ENCODE measurements around the gene RDH5.
"Not testable (repeated sequence)": the region's sequence is repeated elsewhere in the genome, so short reads cannot be mapped to it uniquely, and the experiment has no call there.

Gene RDH5

DNA sequence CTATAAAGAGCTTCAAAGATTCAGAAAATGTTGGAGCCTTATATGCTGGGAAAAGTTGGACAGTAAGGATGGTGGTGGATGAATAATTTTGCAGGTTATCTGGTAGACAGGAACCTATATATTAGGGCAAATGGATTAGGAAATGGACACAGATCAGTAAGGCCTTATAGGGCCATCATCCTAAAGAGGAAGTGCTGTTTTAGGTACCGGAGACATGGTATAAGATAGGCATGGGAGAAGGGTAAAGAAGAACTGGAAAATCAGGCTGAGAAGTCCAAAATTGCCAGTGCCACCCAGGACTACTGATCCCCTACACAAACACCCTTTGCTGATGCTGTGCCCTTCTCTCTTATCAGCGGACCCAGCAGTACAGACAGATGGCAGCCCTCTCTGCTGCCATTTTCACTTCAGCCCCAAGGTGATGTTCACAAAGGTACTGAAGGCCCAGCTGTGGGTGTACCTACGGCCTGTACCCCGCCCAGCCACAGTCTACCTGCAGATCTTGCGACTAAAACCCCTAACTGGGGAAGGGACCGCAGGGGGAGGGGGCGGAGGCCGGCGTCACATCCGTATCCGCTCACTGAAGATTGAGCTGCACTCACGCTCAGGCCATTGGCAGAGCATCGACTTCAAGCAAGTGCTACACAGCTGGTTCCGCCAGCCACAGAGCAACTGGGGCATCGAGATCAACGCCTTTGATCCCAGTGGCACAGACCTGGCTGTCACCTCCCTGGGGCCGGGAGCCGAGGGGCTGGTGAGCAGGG, 28.2 kb downstream of the RDH5 start:
- FAIRE-seq: no peak

DNA sequence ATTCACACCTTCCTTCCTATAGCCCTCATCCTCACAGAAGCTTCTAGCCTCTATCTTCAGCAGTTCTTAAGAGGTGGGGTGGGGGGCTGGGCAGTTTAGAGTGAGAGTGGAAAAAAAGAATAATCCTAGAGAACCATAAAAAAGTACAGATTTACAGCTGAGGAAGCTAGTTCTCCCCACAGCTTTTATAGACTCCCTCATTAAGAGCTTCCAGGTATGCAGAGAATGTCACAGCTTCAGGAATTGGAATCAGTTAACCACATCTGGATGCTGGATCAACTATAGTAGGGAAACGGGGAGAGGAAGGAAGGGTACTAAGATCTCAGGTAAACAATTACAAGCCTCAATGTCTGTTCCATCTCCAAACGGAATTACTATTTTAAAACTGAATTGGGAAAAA, 35.1 kb downstream of the RDH5 start:
- FAIRE-seq: no peak

- no peak for FAIRE-seq
Measured at GRCh38 chr12:55757701-55758100, 37.5 kb downstream of the RDH5 start.

DNA sequence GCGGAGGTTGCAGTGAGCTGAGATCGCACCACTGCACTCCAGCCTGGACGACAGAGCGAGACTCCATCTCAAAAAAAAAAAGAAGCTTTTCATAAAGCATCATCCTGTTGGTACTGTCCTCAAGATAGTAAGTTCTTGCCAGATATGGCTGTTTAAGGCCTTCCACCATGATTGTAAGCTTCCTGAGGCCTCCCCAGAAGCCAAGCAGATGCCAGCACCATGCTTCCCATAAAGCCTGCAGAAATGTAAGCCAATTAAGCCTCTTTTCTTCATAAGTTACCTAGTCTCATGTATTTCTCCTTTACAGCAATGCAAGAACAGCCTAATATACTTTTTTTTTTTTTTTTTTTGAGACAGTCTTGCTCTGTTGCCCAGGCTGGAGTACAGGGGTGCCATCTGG, 38.4 kb downstream of the RDH5 start:
- FAIRE-seq: not testable (repeated sequence)

- no peak for FAIRE-seq
Measured at GRCh38 chr12:55760663-55761062, 40.5 kb downstream of the RDH5 start.

DNA sequence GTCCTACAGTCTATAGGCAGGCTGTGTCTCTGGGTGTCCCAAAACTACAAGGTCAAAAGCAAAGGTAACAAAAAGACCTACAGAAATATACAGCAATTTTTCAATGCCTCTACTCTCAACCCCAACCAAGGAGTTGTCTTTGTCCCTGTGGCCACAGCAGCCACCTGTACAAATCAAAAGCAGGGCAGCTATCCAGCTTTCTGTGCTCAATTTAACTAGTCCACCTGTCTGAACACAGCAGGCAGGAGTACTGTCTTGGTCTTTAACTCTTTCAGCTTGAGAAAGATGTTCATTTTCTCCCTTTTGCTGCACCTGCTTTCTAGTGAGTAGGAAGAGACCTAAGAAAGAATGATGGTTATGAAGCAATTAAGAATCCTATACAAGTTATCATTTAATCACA, 42.5 kb downstream of the RDH5 start:
- FAIRE-seq: no peak

GRCh38 chr12:55765736-55766290, 45.6 kb downstream of the RDH5 start:
- no peak for FAIRE-seq

GRCh38 chr12:55767156-55767555, 47.0 kb downstream of the RDH5 start:
- FAIRE-seq: no peak

GRCh38 chr12:55771736-55772135, 51.5 kb downstream of the RDH5 start:
- FAIRE-seq: no peak
